Fibroblast of peridontal ligament (primary cell): ENCODE results near the gene KRT3.
A peak's percentile ranks its signal among the peaks of the same experiment; 100 is the strongest.

ENCODE experiments used
- DNase-seq: peaks from one replicate; pipeline ENCODE4 v3.0.0-alpha.2; 2010; ENCODE audit errors: extremely low read depth

Gene KRT3

GRCh38 chr12:52795694-52796428 lies at the start of gene KRT3:
KRT3 (minus strand) TSS chr12:52796117; CDS start chr12:52796042, 75 bp downstream.
- no peak for DNase-seq

GRCh38 chr12:52844386-52844785 lies 48.5 kb upstream of the KRT3 start:
- DNase-seq, result no peak

GRCh38 chr12:52839436-52840105 lies 43.7 kb upstream of the KRT3 start:
- no peak for DNase-seq

- no peak for DNase-seq
Measured at GRCh38 chr12:52838609-52839435, 42.9 kb upstream of the KRT3 start.

- DNase-seq, result no peak
Measured at GRCh38 chr12:52837781-52838608, 42.1 kb upstream of the KRT3 start.

- peak; percentile 41 for DNase-seq
Measured at GRCh38 chr12:52837413-52837741, 41.5 kb upstream of the KRT3 start.

GRCh38 chr12:52836491-52837412 lies 40.8 kb upstream of the KRT3 start:
- no peak for DNase-seq

- no peak for DNase-seq
Measured at GRCh38 chr12:52836042-52836466, 40.1 kb upstream of the KRT3 start.

- no peak for DNase-seq
Measured at GRCh38 chr12:52835271-52836041, 39.5 kb upstream of the KRT3 start.

- DNase-seq, result no peak
Measured at GRCh38 chr12:52834727-52835001, 38.7 kb upstream of the KRT3 start.

- DNase-seq, result no peak
Measured at GRCh38 chr12:52833922-52834726, 38.2 kb upstream of the KRT3 start, which contains the start of gene KRT79. KRT79 (minus strand) TSS chr12:52834311; CDS start chr12:52834260, 51 bp downstream.

GRCh38 chr12:52832985-52833905 lies 37.3 kb upstream of the KRT3 start:
- DNase-seq, result no peak

GRCh38 chr12:52832451-52832850 lies 36.5 kb upstream of the KRT3 start:
- DNase-seq, result no peak

GRCh38 chr12:52831251-52831650 lies 35.3 kb upstream of the KRT3 start:
- DNase-seq, result no peak

- DNase-seq, result no peak
Measured at GRCh38 chr12:52829986-52830770, 34.3 kb upstream of the KRT3 start.

GRCh38 chr12:52828591-52829021 lies 32.7 kb upstream of the KRT3 start:
- DNase-seq, result no peak

- DNase-seq, result no peak
Measured at GRCh38 chr12:52828156-52828555, 32.2 kb upstream of the KRT3 start.
